ENCODE measurements around the gene VWA7. TPM values are rescaled to one million over a fixed set of nuclear protein-coding genes. Genes with fewer than 3 reads are reported as not detected.

The VWA7 gene
- polyA plus RNA-seq, 1 experiment: 0.10 TPM

GRCh38 chr6:31720196-31720770 is 56.8 kb downstream of the VWA7 start:
- no peaks in the 10 kb centered on the region; the same call in 1 of the 2 replicates for H3K9me3 ChIP-seq (ENCODE audit: control insufficient read depth, insufficient read depth, low read length)
- H3K27ac ChIP-seq (ENCODE audit: low read depth, low read length): no peak overlapping the region
- DNase-seq (ENCODE audit: low read depth, low spot score): no peak
- H3K4me3 ChIP-seq (ENCODE audit: low read depth, low read length): no peak overlapping the region
- TF ChIP-seq, protein P1, sequence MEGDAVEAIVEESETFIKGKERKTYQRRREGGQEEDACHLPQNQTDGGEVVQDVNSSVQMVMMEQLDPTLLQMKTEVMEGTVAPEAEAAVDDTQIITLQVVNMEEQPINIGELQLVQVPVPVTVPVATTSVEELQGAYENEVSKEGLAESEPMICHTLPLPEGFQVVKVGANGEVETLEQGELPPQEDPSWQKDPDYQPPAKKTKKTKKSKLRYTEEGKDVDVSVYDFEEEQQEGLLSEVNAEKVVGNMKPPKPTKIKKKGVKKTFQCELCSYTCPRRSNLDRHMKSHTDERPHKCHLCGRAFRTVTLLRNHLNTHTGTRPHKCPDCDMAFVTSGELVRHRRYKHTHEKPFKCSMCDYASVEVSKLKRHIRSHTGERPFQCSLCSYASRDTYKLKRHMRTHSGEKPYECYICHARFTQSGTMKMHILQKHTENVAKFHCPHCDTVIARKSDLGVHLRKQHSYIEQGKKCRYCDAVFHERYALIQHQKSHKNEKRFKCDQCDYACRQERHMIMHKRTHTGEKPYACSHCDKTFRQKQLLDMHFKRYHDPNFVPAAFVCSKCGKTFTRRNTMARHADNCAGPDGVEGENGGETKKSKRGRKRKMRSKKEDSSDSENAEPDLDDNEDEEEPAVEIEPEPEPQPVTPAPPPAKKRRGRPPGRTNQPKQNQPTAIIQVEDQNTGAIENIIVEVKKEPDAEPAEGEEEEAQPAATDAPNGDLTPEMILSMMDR (IDR thresholded peaks at IDR 0.05; ENCODE audit: low read depth, low read length): no peak
- POLR2A ChIA-PET: interaction anchor here (0.6 kb wide), 1 partner anchor 107 kb away, joined by 3 read pairs; the partner anchor contains the start of gene HSPA1B
- peaks cover 15% of the 10 kb centered on the region for H3K27me3 ChIP-seq (ENCODE audit: control insufficient read depth, insufficient read depth, low read length)
- CTCF ChIA-PET: interaction anchor here (0.7 kb wide), 1 partner anchor 9 kb away, joined by 3 read pairs; no protein-coding TSS in a partner anchor

- TF ChIP-seq, protein P1 (IDR thresholded peaks at IDR 0.05; ENCODE audit: low read depth, low read length): no peak
- H3K27ac ChIP-seq (ENCODE audit: low read depth, low read length): no peak overlapping the region
- no peaks in the 10 kb centered on the region; the same call in 1 of the 2 replicates for H3K9me3 ChIP-seq (ENCODE audit: control insufficient read depth, insufficient read depth, low read length)
- no peak overlapping the region for H3K4me3 ChIP-seq (ENCODE audit: low read depth, low read length)
- peaks cover 22% of the 10 kb centered on the region for H3K27me3 ChIP-seq (ENCODE audit: control insufficient read depth, insufficient read depth, low read length)
- CTCF ChIA-PET: no interaction called here
- no peak for DNase-seq (ENCODE audit: low read depth, low spot score)
- POLR2A ChIA-PET: no interaction called here
Measured at GRCh38 chr6:31719001-31719400, 58.1 kb downstream of the VWA7 start.

DNA sequence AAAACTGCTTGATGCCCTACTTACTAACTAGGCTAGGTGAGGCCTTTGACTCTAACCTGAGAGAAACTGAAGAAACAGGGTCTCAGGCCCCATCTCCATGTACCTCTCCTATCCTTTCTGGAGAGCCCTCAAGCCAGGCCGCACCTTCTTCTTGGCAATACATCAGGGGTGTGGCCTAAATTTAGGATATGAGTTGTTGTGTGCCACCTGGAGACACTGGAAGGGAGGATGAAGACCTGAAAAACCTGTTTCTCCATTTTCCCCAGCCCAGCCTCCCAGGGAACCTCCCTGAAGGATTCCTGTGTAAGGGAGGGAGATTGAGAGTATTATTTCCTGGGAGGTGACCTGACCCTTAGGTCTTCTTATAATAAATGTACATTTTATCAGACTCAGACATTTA is 58.9 kb downstream of the VWA7 start:
- H3K9me3 ChIP-seq (ENCODE audit: control insufficient read depth, insufficient read depth, low read length): no peaks in the 10 kb centered on the region
- DNase-seq (ENCODE audit: low read depth, low spot score): no peak
- CTCF ChIA-PET: no interaction called here
- H3K4me3 ChIP-seq (ENCODE audit: low read depth, low read length): no peak overlapping the region
- H3K27ac ChIP-seq (ENCODE audit: low read depth, low read length): no peak overlapping the region
- POLR2A ChIA-PET: no interaction called here
- TF ChIP-seq, protein P1 (IDR thresholded peaks at IDR 0.05; ENCODE audit: low read depth, low read length): no peak
- peaks cover 25% of the 10 kb centered on the region for H3K27me3 ChIP-seq (ENCODE audit: control insufficient read depth, insufficient read depth, low read length)

DNA sequence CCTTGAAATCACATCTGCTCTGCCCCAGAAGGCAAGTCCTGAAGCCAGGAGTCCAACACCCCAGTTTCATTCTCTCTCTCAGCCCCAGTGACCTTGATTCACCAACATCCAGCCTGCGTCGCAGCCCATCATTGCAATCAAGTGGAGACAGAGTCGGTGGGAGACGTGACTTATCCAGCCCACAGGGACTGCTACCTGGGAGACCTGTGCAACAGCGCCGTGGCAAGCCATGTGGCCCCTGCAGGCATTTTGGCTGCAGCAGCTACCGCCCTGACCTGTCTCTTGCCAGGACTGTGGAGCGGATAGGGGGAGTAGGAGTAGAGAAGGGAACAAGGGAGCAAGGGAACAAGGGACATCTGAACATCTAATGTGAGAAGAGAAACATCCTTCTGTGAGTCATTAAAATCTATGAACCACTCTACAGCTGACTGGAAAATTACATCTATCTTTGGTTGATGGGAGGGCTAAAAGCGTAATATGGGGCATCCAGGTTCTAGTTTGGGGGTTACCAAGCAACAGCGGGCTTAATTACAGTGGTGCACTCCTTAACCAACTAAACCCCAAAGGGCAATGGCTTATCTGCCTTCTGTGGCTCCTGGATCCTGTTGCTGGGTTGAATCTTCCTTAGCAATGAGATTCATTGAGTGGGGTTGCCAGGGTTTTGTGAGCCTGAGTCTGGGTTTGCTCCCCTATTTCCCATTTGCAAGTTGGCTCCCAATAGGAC is 59.5 kb downstream of the VWA7 start:
- no peak overlapping the region for H3K27ac ChIP-seq (ENCODE audit: low read depth, low read length)
- ChIA-PET POLR2A (no interaction called here), CTCF (no interaction called here)
- TF ChIP-seq, protein P1 (IDR thresholded peaks at IDR 0.05; ENCODE audit: low read depth, low read length): no peak
- peaks cover 25% of the 10 kb centered on the region for H3K27me3 ChIP-seq (ENCODE audit: control insufficient read depth, insufficient read depth, low read length)
- DNase-seq (ENCODE audit: low read depth, low spot score): no peak
- H3K4me3 ChIP-seq (ENCODE audit: low read depth, low read length): no peak overlapping the region
- H3K9me3 ChIP-seq (ENCODE audit: control insufficient read depth, insufficient read depth, low read length): no peaks in the 10 kb centered on the region

Small RNAs within 50 kb of the gene (small RNA-seq; reads per million reads assigned to genes)
- gene MSH5-SAPCD1 (ENCODE audit: insufficient read length, low read depth): not detected
- gene RF00019 (ENCODE audit: insufficient read length, low read depth): not detected
- gene RNU6-850P (ENCODE audit: insufficient read length, low read depth): not detected
- not detected for gene SAPCD1 (ENCODE audit: insufficient read length, low read depth)

Other genes starting within 250 kb of the VWA7 start
- gene MCCD1, start 248.4 kb downstream of the VWA7 start, polyA plus RNA-seq (2011; rRNA removed): not detected in 2 replicates
- 434 and 480 TPM in 2 replicates for gene DDX39B, start 235.3 kb downstream of the VWA7 start, polyA plus RNA-seq (2011; rRNA removed)
- 12.5 and 14.6 TPM in 2 replicates for gene ATP6V1G2, start 230.7 kb downstream of the VWA7 start, polyA plus RNA-seq (2011; rRNA removed)
- gene NFKBIL1, start 229.7 kb downstream of the VWA7 start, polyA plus RNA-seq (2011; rRNA removed): 5.1 and 5.4 TPM in 2 replicates
- gene LTA, start 205.0 kb downstream of the VWA7 start, polyA plus RNA-seq (2011; rRNA removed): not detected in 2 replicates
- not detected in 2 replicates for gene TNF, start 201.8 kb downstream of the VWA7 start, polyA plus RNA-seq (2011; rRNA removed)
- gene LTB, start 194.9 kb downstream of the VWA7 start, polyA plus RNA-seq (2011; rRNA removed): not detected in 2 replicates
- not detected in 2 replicates for gene LST1, start 191.1 kb downstream of the VWA7 start, polyA plus RNA-seq (2011; rRNA removed)
- gene NCR3, start 184.3 kb downstream of the VWA7 start, polyA plus RNA-seq (2011; rRNA removed): not detected in 2 replicates
- gene AIF1, start 162.1 kb downstream of the VWA7 start, polyA plus RNA-seq (2011; rRNA removed): not detected in 2 replicates
- 24.8 and 30.7 TPM in 2 replicates for gene PRRC2A, start 156.6 kb downstream of the VWA7 start, polyA plus RNA-seq (2011; rRNA removed)
- gene BAG6, start 124.7 kb downstream of the VWA7 start, polyA plus RNA-seq (2011; rRNA removed): 58.2 and 68.7 TPM in 2 replicates
- gene APOM, start 121.4 kb downstream of the VWA7 start, polyA plus RNA-seq (2011; rRNA removed): 2.8 and 3.9 TPM in 2 replicates
- 10.2 and 11.6 TPM in 2 replicates for gene C6orf47, start 116.5 kb downstream of the VWA7 start, polyA plus RNA-seq (2011; rRNA removed)
- 12.7 and 13.5 TPM in 2 replicates for gene GPANK1, start 112.3 kb downstream of the VWA7 start, polyA plus RNA-seq (2011; rRNA removed)
- 80.1 and 96.0 TPM in 2 replicates for gene CSNK2B, start 111.2 kb downstream of the VWA7 start, polyA plus RNA-seq (2011; rRNA removed)
- 5.5 and 7.0 TPM in 2 replicates for gene LY6G5B, start 107.4 kb downstream of the VWA7 start, polyA plus RNA-seq (2011; rRNA removed)
- gene LY6G5C, start 96.3 kb downstream of the VWA7 start, polyA plus RNA-seq (2011; rRNA removed): 2.0 and 2.7 TPM in 2 replicates
- 34.0 and 36.3 TPM in 2 replicates for gene ABHD16A, start 74.0 kb downstream of the VWA7 start, polyA plus RNA-seq (2011; rRNA removed)
- gene LY6G6F, start 70.5 kb downstream of the VWA7 start, polyA plus RNA-seq (2011; rRNA removed): not detected in 2 replicates
- gene LY6G6D, start 62.0 kb downstream of the VWA7 start, polyA plus RNA-seq (2011; rRNA removed): not detected in 2 replicates
- not detected in 2 replicates for gene LY6G6C, start 55.6 kb downstream of the VWA7 start, polyA plus RNA-seq (2011; rRNA removed)
- gene MPIG6B, start 54.0 kb downstream of the VWA7 start, polyA plus RNA-seq (2011; rRNA removed): not detected in 2 replicates
- 44.4 and 59.1 TPM in 2 replicates for gene DDAH2, start 48.0 kb downstream of the VWA7 start, polyA plus RNA-seq (2011; rRNA removed)
- 466 and 531 TPM in 2 replicates for gene CLIC1, start 40.8 kb downstream of the VWA7 start, polyA plus RNA-seq (2011; rRNA removed)
- gene MSH5, start 37.3 kb downstream of the VWA7 start, polyA plus RNA-seq (2011; rRNA removed): 6.4 and 7.2 TPM in 2 replicates
- gene SAPCD1, start 14.7 kb downstream of the VWA7 start, polyA plus RNA-seq (2011; rRNA removed): 0.24 and 0.88 TPM in 2 replicates
- 16.0 and 23.9 TPM in 2 replicates for gene VARS1, start 18.4 kb upstream of the VWA7 start, polyA plus RNA-seq (2011; rRNA removed)
- gene LSM2, start 29.6 kb upstream of the VWA7 start, polyA plus RNA-seq (2011; rRNA removed): 34.2 and 38.3 TPM in 2 replicates
- 1.1 and 1.2 TPM in 2 replicates for gene HSPA1L, start 38.0 kb upstream of the VWA7 start, polyA plus RNA-seq (2011; rRNA removed)
- gene HSPA1A, start 38.2 kb upstream of the VWA7 start, polyA plus RNA-seq (2011; rRNA removed): 46.6 and 50.4 TPM in 2 replicates
- 31.9 TPM in 2 replicates for gene HSPA1B, start 50.4 kb upstream of the VWA7 start, polyA plus RNA-seq (2011; rRNA removed)
- 39.0 and 49.4 TPM in 2 replicates for gene NEU1, start 85.5 kb upstream of the VWA7 start, polyA plus RNA-seq (2011; rRNA removed)
- gene SLC44A4, start 101.7 kb upstream of the VWA7 start, polyA plus RNA-seq (2011; rRNA removed): 0.04 and 0.12 TPM in 2 replicates
- 23.8 and 28.5 TPM in 2 replicates for gene EHMT2, start 120.4 kb upstream of the VWA7 start, polyA plus RNA-seq (2011; rRNA removed)
- gene ZBTB12, start 124.8 kb upstream of the VWA7 start, polyA plus RNA-seq (2011; rRNA removed): 2.4 and 4.3 TPM in 2 replicates
- gene C2, start 150.4 kb upstream of the VWA7 start, polyA plus RNA-seq (2011; rRNA removed): 1.5 and 1.9 TPM in 2 replicates
- 13.3 and 14.0 TPM in 2 replicates for gene CFB, start 168.8 kb upstream of the VWA7 start, polyA plus RNA-seq (2011; rRNA removed)
- gene NELFE, start 181.6 kb upstream of the VWA7 start, polyA plus RNA-seq (2011; rRNA removed): 51.4 and 55.7 TPM in 2 replicates
- gene SKIC2, start 181.8 kb upstream of the VWA7 start, polyA plus RNA-seq (2011; rRNA removed): 26.0 and 30.4 TPM in 2 replicates
- gene DXO, start 194.8 kb upstream of the VWA7 start, polyA plus RNA-seq (2011; rRNA removed): 11.4 and 14.9 TPM in 2 replicates
- gene C4A, start 204.7 kb upstream of the VWA7 start, polyA plus RNA-seq (2011; rRNA removed): 7.5 and 7.6 TPM in 2 replicates
- gene C4B, start 237.5 kb upstream of the VWA7 start, polyA plus RNA-seq (2011; rRNA removed): 5.8 and 7.8 TPM in 2 replicates